ENCODE data around the gene DTWD2.

The DTWD2 gene

GRCh38 chr5:118791926-118792734 lies 196.2 kb downstream of the DTWD2 start:
- Histone ChIP-seq H3K4me1 (ENCODE audit: insufficient read depth, low read length, severe bottlenecking) (no peaks in the 10 kb centered on the region), H3K9me3 (ENCODE audit: low read length) (no peaks in the 10 kb centered on the region), H3K79me2 (ENCODE audit: insufficient read depth, low read length) (no peaks in the 10 kb centered on the region), H3K27me3 (ENCODE audit: insufficient read depth, low read length) (no peaks in the 10 kb centered on the region), H3K27ac (ENCODE audit: low read depth, low read length, poor library complexity, severe bottlenecking) (no peak overlapping the region), H3K36me3 (ENCODE audit: insufficient read depth, low read length) (no peaks in the 10 kb centered on the region), H3F3A (ENCODE audit: insufficient read depth, low read length) (no peaks in the 10 kb centered on the region), H3K4me2 (ENCODE audit: low read length) (no peak overlapping the region), H3K9ac (ENCODE audit: low read length) (no peak overlapping the region), H2AFZ (ENCODE audit: low read length) (0 out of 2 replicates have a peak overlapping the region, but pooled peaks have one; percentile 13), H4K20me1 (ENCODE audit: insufficient read depth, low read length) (no peaks in the 10 kb centered on the region), H3K4me3 (ENCODE audit: low read depth, low read length, poor library complexity, severe bottlenecking) (no peak overlapping the region), H3K9me2 (ENCODE audit: low read depth, low read length) (no peaks in the 10 kb centered on the region)
- peak; percentile 85 for TF ChIP-seq CTCF (IDR thresholded peaks at IDR 0.05; ENCODE audit: low read length)
- no peak for TF ChIP-seq EZH2 (IDR thresholded peaks at IDR 0.05; ENCODE audit: borderline replicate concordance, low read length)

GRCh38 chr5:118789366-118789765 lies 199.0 kb downstream of the DTWD2 start:
- H3K27ac ChIP-seq (ENCODE audit: low read depth, low read length, poor library complexity, severe bottlenecking) = no peak overlapping the region
- H3F3A ChIP-seq (ENCODE audit: insufficient read depth, low read length) = no peaks in the 10 kb centered on the region
- TF ChIP-seq EZH2 (IDR thresholded peaks at IDR 0.05; ENCODE audit: borderline replicate concordance, low read length) (no peak), CTCF (IDR thresholded peaks at IDR 0.05; ENCODE audit: low read length) (no peak)
- H3K27me3 ChIP-seq (ENCODE audit: insufficient read depth, low read length) = no peaks in the 10 kb centered on the region
- no peak overlapping the region for H3K4me3 ChIP-seq (ENCODE audit: low read depth, low read length, poor library complexity, severe bottlenecking)
- H3K9me2 ChIP-seq (ENCODE audit: low read depth, low read length) = no peaks in the 10 kb centered on the region
- H4K20me1 ChIP-seq (ENCODE audit: insufficient read depth, low read length) = no peaks in the 10 kb centered on the region
- H3K4me2 ChIP-seq (ENCODE audit: low read length) = no peak overlapping the region
- H3K9ac ChIP-seq (ENCODE audit: low read length) = no peak overlapping the region
- H3K4me1 ChIP-seq (ENCODE audit: insufficient read depth, low read length, severe bottlenecking) = no peaks in the 10 kb centered on the region
- H3K79me2 ChIP-seq (ENCODE audit: insufficient read depth, low read length) = no peaks in the 10 kb centered on the region
- H2AFZ ChIP-seq (ENCODE audit: low read length) = no peak overlapping the region
- no peaks in the 10 kb centered on the region for H3K9me3 ChIP-seq (ENCODE audit: low read length)
- H3K36me3 ChIP-seq (ENCODE audit: insufficient read depth, low read length) = no peaks in the 10 kb centered on the region

GRCh38 chr5:118788351-118788750 lies 200.0 kb downstream of the DTWD2 start:
- Histone ChIP-seq H3K79me2 (ENCODE audit: insufficient read depth, low read length) (no peaks in the 10 kb centered on the region), H3K27me3 (ENCODE audit: insufficient read depth, low read length) (no peaks in the 10 kb centered on the region), H3K4me3 (ENCODE audit: low read depth, low read length, poor library complexity, severe bottlenecking) (no peak overlapping the region), H3K4me1 (ENCODE audit: insufficient read depth, low read length, severe bottlenecking) (no peaks in the 10 kb centered on the region), H3F3A (ENCODE audit: insufficient read depth, low read length) (no peaks in the 10 kb centered on the region), H3K4me2 (ENCODE audit: low read length) (no peak overlapping the region), H3K9me2 (ENCODE audit: low read depth, low read length) (no peaks in the 10 kb centered on the region), H3K36me3 (ENCODE audit: insufficient read depth, low read length) (no peaks in the 10 kb centered on the region), H4K20me1 (ENCODE audit: insufficient read depth, low read length) (no peaks in the 10 kb centered on the region), H2AFZ (ENCODE audit: low read length) (no peak overlapping the region), H3K9me3 (ENCODE audit: low read length) (no peaks in the 10 kb centered on the region), H3K27ac (ENCODE audit: low read depth, low read length, poor library complexity, severe bottlenecking) (no peak overlapping the region), H3K9ac (ENCODE audit: low read length) (no peak overlapping the region)
- TF ChIP-seq EZH2 (IDR thresholded peaks at IDR 0.05; ENCODE audit: borderline replicate concordance, low read length) (no peak), CTCF (IDR thresholded peaks at IDR 0.05; ENCODE audit: low read length) (no peak)
